Right atrium auricular region (tissue), 2 donors: Measurements from ENCODE around the gene CYTH2. TPM values are rescaled to one million over a fixed set of nuclear protein-coding genes. Genes with fewer than 3 reads are reported as not detected.

Source experiments
- DNase-seq: peaks from one replicate; pipeline ENCODE4 v3.0.0-alpha.2; 2019; ENCODE audit warnings: low spot score
- H3K27ac ChIP-seq, 2 donors: fragments of 200-600 bp; sonication (generic); 1 replicate in 1 of 2; 2 replicates in 1 of 2; pipeline ENCODE4 v1.5.1; 2016 to 2019
- H3K27me3 ChIP-seq, 2 donors: fragments of 200-600 bp; sonication (generic); one replicate each; pipeline versions ENCODE4 v1.5.1 to v1.6.0; 2017 to 2019
- H3K36me3 ChIP-seq: fragments of 200-600 bp; sonication (generic); one replicate; pipeline ENCODE4 v1.5.1; 2016
- H3K4me1 ChIP-seq, 2 donors: fragments of 200-600 bp; sonication (generic); one replicate each; pipeline versions ENCODE4 v1.5.1 to v1.6.0; 2017 to 2019
- H3K4me3 ChIP-seq, 2 donors: fragments of 200-600 bp; sonication (generic); 1 replicate in 1 of 2; 2 replicates in 1 of 2; pipeline ENCODE4 v1.5.1; 2017 to 2019; ENCODE audit warnings: mild to moderate bottlenecking in 1 of 2, moderate library complexity in 1 of 2
- H3K9me3 ChIP-seq, 2 donors: fragments of 200-600 bp; sonication (generic); one replicate each; pipeline ENCODE4 v1.5.1; 2019
- total RNA-seq, 2 donors: library from RNA; depleted of rRNA; stranded (reverse); fragments of >200 nt; gene quantifications; one replicate each; pipeline ENCODE4 v1.1.0, GENCODE V29; 2016
- TF ChIP-seq, protein P1 (sequence below), 2 donors: fragments of 200-600 bp; sonication (generic); IDR thresholded peaks; one replicate each; pipeline ENCODE4 v1.5.1; 2019; ENCODE audit warnings: antibody characterized with exemption in 2 of 2

CYTH2 gene
- total RNA-seq, 2 donors from 2014 or later, result 13.3 to 22.5 TPM

DNA sequence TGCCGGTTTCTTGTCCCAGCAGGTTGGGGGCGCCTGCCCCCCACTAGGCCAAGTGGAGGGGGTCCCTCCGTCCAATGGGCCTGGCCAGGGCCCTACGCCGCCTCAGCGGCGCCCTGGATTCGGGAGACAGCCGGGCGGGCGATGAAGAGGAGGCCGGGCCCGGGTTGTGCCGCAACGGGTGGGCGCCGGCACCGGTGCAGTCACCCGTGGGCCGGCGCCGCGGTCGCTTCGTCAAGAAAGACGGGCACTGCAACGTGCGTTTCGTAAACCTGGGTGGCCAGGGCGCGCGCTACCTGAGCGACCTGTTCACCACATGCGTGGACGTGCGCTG lies 7.6 kb upstream of the CYTH2 start:
- TF ChIP-seq, protein P1, sequence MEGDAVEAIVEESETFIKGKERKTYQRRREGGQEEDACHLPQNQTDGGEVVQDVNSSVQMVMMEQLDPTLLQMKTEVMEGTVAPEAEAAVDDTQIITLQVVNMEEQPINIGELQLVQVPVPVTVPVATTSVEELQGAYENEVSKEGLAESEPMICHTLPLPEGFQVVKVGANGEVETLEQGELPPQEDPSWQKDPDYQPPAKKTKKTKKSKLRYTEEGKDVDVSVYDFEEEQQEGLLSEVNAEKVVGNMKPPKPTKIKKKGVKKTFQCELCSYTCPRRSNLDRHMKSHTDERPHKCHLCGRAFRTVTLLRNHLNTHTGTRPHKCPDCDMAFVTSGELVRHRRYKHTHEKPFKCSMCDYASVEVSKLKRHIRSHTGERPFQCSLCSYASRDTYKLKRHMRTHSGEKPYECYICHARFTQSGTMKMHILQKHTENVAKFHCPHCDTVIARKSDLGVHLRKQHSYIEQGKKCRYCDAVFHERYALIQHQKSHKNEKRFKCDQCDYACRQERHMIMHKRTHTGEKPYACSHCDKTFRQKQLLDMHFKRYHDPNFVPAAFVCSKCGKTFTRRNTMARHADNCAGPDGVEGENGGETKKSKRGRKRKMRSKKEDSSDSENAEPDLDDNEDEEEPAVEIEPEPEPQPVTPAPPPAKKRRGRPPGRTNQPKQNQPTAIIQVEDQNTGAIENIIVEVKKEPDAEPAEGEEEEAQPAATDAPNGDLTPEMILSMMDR (IDR thresholded peaks at IDR 0.05), result no peak
- no peak for DNase-seq
- H3K4me3 ChIP-seq, result no peak overlapping the region
- no peaks in the 10 kb centered on the region for H3K9me3 ChIP-seq
- H3K27me3 ChIP-seq, result no peaks in the 10 kb centered on the region
- H3K27ac ChIP-seq, result no peak overlapping the region
- no peaks in the 10 kb centered on the region for H3K4me1 ChIP-seq
- H3K36me3 ChIP-seq, result no peaks in the 10 kb centered on the region

DNA sequence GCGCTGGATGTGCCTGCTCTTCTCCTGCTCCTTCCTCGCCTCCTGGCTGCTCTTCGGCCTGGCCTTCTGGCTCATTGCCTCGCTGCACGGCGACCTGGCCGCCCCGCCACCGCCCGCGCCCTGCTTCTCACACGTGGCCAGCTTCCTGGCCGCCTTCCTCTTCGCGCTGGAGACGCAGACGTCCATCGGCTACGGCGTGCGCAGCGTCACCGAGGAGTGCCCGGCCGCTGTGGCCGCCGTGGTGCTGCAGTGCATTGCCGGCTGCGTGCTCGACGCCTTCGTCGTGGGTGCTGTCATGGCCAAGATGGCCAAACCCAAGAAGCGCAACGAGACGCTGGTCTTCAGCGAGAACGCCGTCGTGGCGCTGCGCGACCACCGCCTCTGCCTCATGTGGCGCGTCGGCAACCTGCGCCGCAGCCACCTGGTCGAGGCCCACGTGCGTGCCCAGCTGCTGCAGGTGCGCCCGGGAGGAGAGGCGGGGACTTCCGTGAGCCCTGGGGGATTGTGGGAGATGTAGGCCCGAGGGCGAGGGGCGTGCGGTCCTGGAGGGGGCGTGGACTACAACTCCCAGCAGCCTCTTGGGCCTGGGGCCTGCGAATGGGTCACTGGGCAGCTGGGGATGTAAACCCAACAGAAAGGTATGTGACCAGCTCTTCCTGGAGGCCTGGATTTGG lies 7.0 kb upstream of the CYTH2 start:
- TF ChIP-seq, protein P1 (IDR thresholded peaks at IDR 0.05), result no peak
- DNase-seq, result no peak
- no peak overlapping the region for H3K4me3 ChIP-seq
- no peak overlapping the region for H3K27ac ChIP-seq
- H3K9me3 ChIP-seq, result no peaks in the 10 kb centered on the region
- no peaks in the 10 kb centered on the region for H3K36me3 ChIP-seq
- no peaks in the 10 kb centered on the region for H3K4me1 ChIP-seq
- H3K27me3 ChIP-seq, result no peaks in the 10 kb centered on the region

DNA sequence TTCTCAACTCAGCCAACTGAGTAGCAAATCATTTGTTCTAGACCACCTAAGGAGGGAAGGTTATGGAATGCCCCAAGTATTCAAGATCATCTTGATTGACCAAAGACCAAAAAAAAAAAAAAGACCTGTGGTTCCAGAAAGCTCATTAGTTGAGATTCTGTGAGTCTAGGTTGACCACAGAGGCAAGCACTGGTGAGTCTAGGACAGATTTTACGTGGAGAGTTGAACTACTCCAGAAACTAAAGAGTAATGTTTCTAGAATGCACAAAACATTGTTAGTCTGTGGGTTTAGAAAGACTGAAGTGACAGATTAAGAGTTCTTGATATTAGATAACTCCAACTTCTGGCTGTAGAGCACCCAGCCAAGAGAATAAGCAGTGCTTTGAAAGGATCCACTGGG lies 4.0 kb upstream of the CYTH2 start:
- Histone ChIP-seq H3K4me1 (peaks cover 2 to 5% of the 10 kb centered on the region in 2 donors), H3K36me3 (peaks cover under 1% of the 10 kb centered on the region), H3K4me3 (no peak overlapping the region), H3K27ac (no peak overlapping the region), H3K9me3 (no peaks in the 10 kb centered on the region), H3K27me3 (no peaks in the 10 kb centered on the region)
- no peak for DNase-seq
- TF ChIP-seq, protein P1 (IDR thresholded peaks at IDR 0.05), result no peak

DNA sequence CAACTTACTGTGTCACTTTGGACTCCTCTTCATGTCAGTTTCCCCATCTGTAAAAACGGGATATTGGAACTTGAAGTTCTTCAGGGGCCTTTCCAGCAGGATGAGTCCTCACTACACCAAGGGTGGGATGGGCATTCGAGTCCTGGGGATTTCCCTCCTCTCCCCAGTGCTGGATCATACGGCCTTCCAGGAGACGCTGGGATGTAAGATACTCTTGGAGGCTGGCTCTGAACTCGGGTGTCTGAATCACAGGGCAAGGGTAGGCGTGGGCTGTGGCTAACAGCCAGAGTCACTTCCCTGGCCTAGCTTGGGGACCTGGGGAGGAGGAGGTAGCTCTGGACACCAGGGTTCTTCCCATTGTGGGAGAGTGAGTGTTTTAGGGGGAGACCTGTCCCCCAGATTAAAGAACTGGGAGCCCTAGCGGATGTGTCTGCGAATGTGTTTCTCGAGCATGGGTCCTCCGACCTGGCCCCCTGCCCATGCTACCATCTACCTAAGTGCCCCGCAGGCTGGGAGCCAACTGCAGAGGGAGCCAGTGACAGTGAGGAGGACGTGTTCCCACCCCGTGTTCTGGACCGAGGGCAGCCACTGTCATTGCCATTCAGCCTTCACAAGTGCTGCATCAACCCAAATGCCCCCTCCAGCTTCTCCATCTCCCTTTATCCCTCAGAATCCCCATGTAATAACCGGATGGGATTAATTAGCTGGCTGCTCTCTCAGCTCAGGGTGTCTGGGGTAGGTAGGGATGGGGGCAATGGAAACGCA lies 2.4 kb upstream of the CYTH2 start:
- Histone ChIP-seq H3K27me3 (no peaks in the 10 kb centered on the region), H3K4me1 (peaks cover 2 to 15% of the 10 kb centered on the region in 2 donors), H3K36me3 (peaks cover 16% of the 10 kb centered on the region), H3K9me3 (no peaks in the 10 kb centered on the region), H3K27ac (no peak overlapping the region), H3K4me3 (no peak overlapping the region)
- no peak for DNase-seq
- TF ChIP-seq, protein P1 (IDR thresholded peaks at IDR 0.05), result no peak

DNA sequence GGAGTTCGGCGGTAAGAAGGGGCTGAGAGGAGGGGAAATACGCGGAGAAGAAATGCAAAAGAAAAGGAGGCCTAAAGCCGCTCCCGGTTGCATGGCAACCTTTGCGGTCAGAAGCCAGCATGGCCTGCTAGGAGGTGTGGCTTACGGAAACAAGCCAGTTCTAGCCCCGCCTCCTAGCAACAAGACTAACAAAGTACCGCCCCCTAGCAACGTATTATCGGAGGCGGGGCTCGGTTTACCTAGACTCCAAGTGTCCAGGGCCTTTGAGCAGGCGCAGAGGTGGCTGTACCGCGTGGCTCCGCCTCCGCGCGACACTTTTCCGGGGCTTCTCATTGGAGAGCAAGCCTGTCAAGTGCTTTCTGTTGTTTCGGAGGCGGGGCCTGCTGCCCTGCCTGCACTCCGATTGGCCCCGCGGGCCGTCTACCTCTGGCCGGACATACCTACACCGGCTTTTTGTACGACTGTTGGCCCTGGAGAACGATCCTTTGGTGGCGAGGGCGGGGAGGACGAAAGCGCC lies 339 bp upstream of the CYTH2 start:
- H3K27ac ChIP-seq, result peak overlapping the region; percentile 98
- peak; percentile 100 for DNase-seq
- no peaks in the 10 kb centered on the region for H3K9me3 ChIP-seq
- peak overlapping the region; percentile 92 to 95 for H3K4me3 ChIP-seq
- H3K4me1 ChIP-seq, result peaks cover 2 to 15% of the 10 kb centered on the region in 2 donors
- TF ChIP-seq, protein P1 (IDR thresholded peaks at IDR 0.05), result no peak
- H3K36me3 ChIP-seq, result peaks cover 37% of the 10 kb centered on the region
- H3K27me3 ChIP-seq, result no peaks in the 10 kb centered on the region
